IMR-90 (cell line): ENCODE data around the gene SRGN. TPM values are rescaled to one million over a fixed set of nuclear protein-coding genes. Genes with fewer than 3 reads are reported as not detected.
A peak's percentile ranks its signal among the peaks of the same experiment; 100 is the strongest.

ENCODE experiments used
- ATAC-seq: fragments of 200-7000 bp; cut with Tn5 transposase; 2 replicates; pipeline ENCODE4 v1.9.1; 2020; ENCODE audit warnings: low read depth, mild to moderate bottlenecking, moderate library complexity
- BruUV-seq: library from RNA; stranded (reverse); fragments of 400-500 nt; replicated peaks from 2 replicates; lab custom pipeline; 2021; lab: Mats Ljungman, UMichigan
- CTCF ChIA-PET: fragments of 300-600 bp; formaldehyde crosslinking; extraction: SDS; loops from one replicate; lab custom pipeline; 2021; ENCODE audit warnings: antibody characterized with exemption; lab: Yijun Ruan, JAX
- POLR2A ChIA-PET: fragments of 300-600 bp; sonication (Branson Sonifier 250); formaldehyde crosslinking; loops from one replicate; lab custom pipeline; 2022; ENCODE audit warnings: antibody characterized with exemption; ENCODE audit not compliant: unreplicated experiment; lab: Charles Lee
- DNase-seq: peaks from one replicate; pipeline ENCODE4 v3.0.0; 2013
- H2AFZ ChIP-seq: replicated peaks from 2 replicates; pipeline ENCODE3; 2013; ENCODE audit warnings: low read length, mild to moderate bottlenecking; ENCODE audit not compliant: poor library complexity
- H2AK5ac ChIP-seq: 2 replicates; pipeline ENCODE4 v1.6.1; 2013; ENCODE audit warnings: low read depth, low read length, inconsistent platforms
- H2AK9ac ChIP-seq: replicated peaks from 2 replicates; pipeline ENCODE3; 2013; ENCODE audit warnings: mild to moderate bottlenecking, low read depth, low read length, moderate library complexity; ENCODE audit not compliant: poor library complexity
- H2BK120ac ChIP-seq: 2 replicates; pipeline ENCODE4 v1.6.1; 2013; ENCODE audit warnings: low read depth, low read length, inconsistent platforms
- H2BK15ac ChIP-seq: 3 replicates; pipeline ENCODE4 v1.6.1; 2013; ENCODE audit warnings: low read depth, low read length, inconsistent platforms
- H2BK20ac ChIP-seq: 2 replicates; pipeline ENCODE4 v1.6.1; 2013; ENCODE audit warnings: low read depth, mild to moderate bottlenecking, inconsistent platforms, low read length, moderate library complexity
- H2BK5ac ChIP-seq: 2 replicates; pipeline ENCODE4 v1.6.1; 2013; ENCODE audit warnings: mild to moderate bottlenecking, low read depth, low read length, inconsistent platforms; ENCODE audit not compliant: poor library complexity, severe bottlenecking
- H3K14ac ChIP-seq: replicated peaks from 2 replicates; pipeline ENCODE4 v1.6.1; 2013; ENCODE audit warnings: low read depth, low read length, inconsistent platforms
- H3K18ac ChIP-seq: 2 replicates; pipeline ENCODE4 v1.6.1; 2013; ENCODE audit warnings: low read depth, low read length, control low read depth
- H3K23ac ChIP-seq: 2 replicates; pipeline ENCODE4 v1.6.1; 2013; ENCODE audit warnings: low read depth, low read length, inconsistent platforms
- H3K27ac ChIP-seq: 2 replicates; pipeline ENCODE4 v1.5.1; 2013; ENCODE audit warnings: mild to moderate bottlenecking, control low read depth, low read length; ENCODE audit not compliant: insufficient read depth
- H3K27me3 ChIP-seq: 2 replicates; pipeline ENCODE4 v1.6.1; 2013; ENCODE audit warnings: low read length; ENCODE audit not compliant: control insufficient read depth, insufficient read depth
- H3K36me3 ChIP-seq: 2 replicates; pipeline ENCODE4 v1.6.1; 2013; ENCODE audit warnings: low read length, mixed read lengths; ENCODE audit not compliant: control insufficient read depth, insufficient read depth
- H3K4ac ChIP-seq: 2 replicates; pipeline ENCODE4 v1.6.1; 2013; ENCODE audit warnings: low read depth, low read length, inconsistent platforms
- H3K4me1 ChIP-seq: 2 replicates; pipeline ENCODE4 v1.6.1; 2013; ENCODE audit warnings: low read length, mixed read lengths; ENCODE audit not compliant: control insufficient read depth, insufficient read depth
- H3K4me2 ChIP-seq: 2 replicates; pipeline ENCODE4 v1.6.1; 2013; ENCODE audit warnings: low read depth, mild to moderate bottlenecking, control low read depth, low read length, moderate library complexity
- H3K4me3 ChIP-seq: 2 replicates; pipeline ENCODE4 v1.5.1; 2013; ENCODE audit warnings: low read depth, mild to moderate bottlenecking, control low read depth, low read length, moderate library complexity; ENCODE audit not compliant: insufficient read depth
- H3K56ac ChIP-seq: 2 replicates; pipeline ENCODE4 v1.6.1; 2013; ENCODE audit warnings: low read length, inconsistent platforms; ENCODE audit not compliant: insufficient read depth; ENCODE audit errors: extremely low read depth
- H3K79me1 ChIP-seq, 2 experiments: 2 replicates each; pipeline ENCODE4 v1.6.1; 2013; ENCODE audit warnings: low read length in 2 of 2, inconsistent platforms in 1 of 2, low read depth in 1 of 2
- H3K9ac ChIP-seq: 2 replicates; pipeline ENCODE4 v1.6.1; 2013; ENCODE audit warnings: low read depth, low read length, control low read depth
- H3K9me1 ChIP-seq: 2 replicates; pipeline ENCODE4 v1.6.1; 2013; ENCODE audit warnings: low read length, inconsistent platforms; ENCODE audit not compliant: insufficient read depth
- H3K9me3 ChIP-seq: 2 replicates; pipeline ENCODE4 v1.6.1; 2013; ENCODE audit warnings: low read length; ENCODE audit not compliant: control insufficient read depth, insufficient read depth
- H4K20me1 ChIP-seq: 2 replicates; pipeline ENCODE4 v1.6.1; 2013; ENCODE audit warnings: low read length, inconsistent platforms; ENCODE audit not compliant: insufficient read depth
- H4K5ac ChIP-seq: 2 replicates; pipeline ENCODE4 v1.6.1; 2013; ENCODE audit warnings: mild to moderate bottlenecking, low read depth, low read length, control low read depth
- H4K8ac ChIP-seq, 2 experiments: 2 replicates each; pipeline ENCODE4 v1.6.1; 2013; ENCODE audit warnings: low read depth in 2 of 2, low read length in 2 of 2, control low read depth in 1 of 2, inconsistent platforms in 1 of 2
- H4K91ac ChIP-seq: 2 replicates; pipeline ENCODE4 v1.6.1; 2013; ENCODE audit warnings: low read depth, low read length, inconsistent platforms; ENCODE audit not compliant: insufficient read depth
- CTCF ChIP-seq: conservative IDR thresholded peaks from 2 replicates; pipeline ENCODE4 v1.5.1; 2012; ENCODE audit warnings: mild to moderate bottlenecking, low read depth, low read length, improper control_type of control experiment
- ELK1 ChIP-seq: fragments of 150-350 bp; IDR thresholded peaks from 2 replicates; pipeline ENCODE4 v1.6.1; 2016; ENCODE audit warnings: low read depth, mild to moderate bottlenecking, low read length, moderate library complexity, borderline replicate concordance
- FOS ChIP-seq: fragments of 150-350 bp; IDR thresholded peaks from 2 replicates; pipeline ENCODE4 v1.6.1; 2016; ENCODE audit warnings: low read depth, low read length
- MAFK ChIP-seq: IDR thresholded peaks from 2 replicates; pipeline ENCODE4 v1.6.1; 2012; ENCODE audit warnings: low read depth, low read length, improper control_type of control experiment
- RAD21 ChIP-seq: IDR thresholded peaks from 2 replicates; pipeline ENCODE4 v1.6.1; 2012; ENCODE audit warnings: low read length, improper control_type of control experiment
- WGBS, 2 experiments: methylation state at CpG; one replicate each; pipeline versions ENCODE4 v1.1.5 to v1.1.7; 2013; ENCODE audit warnings: missing lambda C conversion rate in 2 of 2; ENCODE audit not compliant: insufficient read length in 1 of 2; ENCODE audit errors: extremely low coverage in 2 of 2; 5-methylcytosine and 5-hydroxymethylcytosine counted together
- dilution Hi-C: fragments of 300-500 bp; cut with HindIII; formaldehyde crosslinking; loops from one replicate; pipeline ENCODE4 v1.14.3; 2018; ENCODE audit warnings: low sequenced_read_pairs; ENCODE audit not compliant: unreplicated experiment
- in situ Hi-C: fragments of 300-500 bp; cut with MboI; formaldehyde crosslinking; loops from 3 replicates; pipeline ENCODE4 v1.14.3; 2019; ENCODE audit warnings: low sequenced_read_pairs, inconsistent platforms, mixed read lengths
- intact Hi-C: fragments of 100-400 bp; cut with micrococcal nuclease; formaldehyde crosslinking; loops from 2 replicates; pipeline ENCODE4 v1.10.0; 2022
- polyA plus RNA-seq, 3 experiments: library from polyadenylated mRNA; depleted of rRNA; stranded (reverse); fragments of >200 nt; gene quantifications; 2 replicates each; pipeline ENCODE4 v1.2.3, GENCODE V29; 2012; ENCODE audit warnings: low replicate concordance in 1 of 3
- total RNA-seq: library from RNA; depleted of rRNA; stranded (reverse); fragments of >200 nt; gene quantifications from 2 replicates; pipeline ENCODE4 v1.2.3, GENCODE V29; 2012

SRGN gene
- total and polyA plus RNA-seq, 2 of the 4 experiments (the other 2 are of a cell fraction): 33.3 to 41.4 TPM

GRCh38 chr10:69065406-69066361 is 22.2 kb upstream of the SRGN start:
- H3K4me2 ChIP-seq: no peak overlapping the region
- H3K4ac ChIP-seq: peak overlapping the region; percentile 79
- peak overlapping the region; percentile 76 for H2AFZ ChIP-seq
- no peak overlapping the region for H3K4me3 ChIP-seq
- in situ Hi-C loops (no loop called here), dilution Hi-C loops (no loop called here), intact Hi-C loops (no loop called here)
- DNase-seq (peak; percentile 80), ATAC-seq (peak; percentile 15; the same call in 1 of the 2 replicates)
- no peaks in the 10 kb centered on the region for H3K9me3 ChIP-seq
- no peak for TF ChIP-seq CTCF
- no peak for TF ChIP-seq ELK1
- no peak for TF ChIP-seq RAD21
- TF ChIP-seq FOS: peak; percentile 5; the same call in 1 of the 2 replicates
- no peak for TF ChIP-seq MAFK
- H3K27me3 ChIP-seq: no peaks in the 10 kb centered on the region
- peak overlapping the region; percentile 75 for H3K14ac ChIP-seq
- WGBS, 2 experiments: no CpG with 5 or more reads among the region's 8 CpGs
- H2AK5ac ChIP-seq: peak overlapping the region; percentile 88
- H4K8ac ChIP-seq: peak overlapping the region; percentile 77 to 91
- H4K91ac ChIP-seq: peak overlapping the region; percentile 55
- 0 out of 2 replicates have a peak overlapping the region, but pooled peaks have one; percentile 6 for H3K9ac ChIP-seq
- H2BK20ac ChIP-seq: peak overlapping the region; percentile 96
- H3K18ac ChIP-seq: peak overlapping the region; percentile 62
- H4K20me1 ChIP-seq: no peaks in the 10 kb centered on the region
- peak overlapping the region; percentile 75 for H3K27ac ChIP-seq
- POLR2A ChIA-PET: interaction anchor here (0.5 to 0.7 kb wide), 2 partner anchors 13 to 22 kb away, joined by 3 to 5 read pairs; partner anchors contain the start of gene SRGN
- no TSS peak for BruUV-seq
- peak overlapping the region; percentile 17 for H4K5ac ChIP-seq
- H2BK120ac ChIP-seq: peak overlapping the region; percentile 77
- H3K36me3 ChIP-seq: no peaks in the 10 kb centered on the region
- H2BK5ac ChIP-seq: peak overlapping the region; percentile 61
- peaks cover 23% of the 10 kb centered on the region for H3K9me1 ChIP-seq
- peak overlapping the region; percentile 62 for H3K56ac ChIP-seq
- peak overlapping the region; percentile 16 for H2BK15ac ChIP-seq
- peak overlapping the region; percentile 85 for H3K23ac ChIP-seq
- peak overlapping the region; percentile 80 for H2AK9ac ChIP-seq
- CTCF ChIA-PET: interaction anchor here (0.6 kb wide), 1 partner anchor 19 kb away, joined by 4 read pairs; no protein-coding TSS in a partner anchor
- H3K4me1 ChIP-seq: peaks cover 22% of the 10 kb centered on the region
- H3K79me1 ChIP-seq: peaks cover 0 to 14% of the 10 kb centered on the region in 2 experiments; a peak in 2 of 4 replicates
